H1 (cell line): Measurements from ENCODE around the gene SMIM38. TPM values are rescaled to one million over a fixed set of nuclear protein-coding genes. Genes with fewer than 3 reads are reported as not detected.

Experiments used
- CTCF ChIA-PET: fragments of 300-600 bp; sonication (Branson Sonifier 250); formaldehyde crosslinking; loops from one replicate; lab custom pipeline; 2021; ENCODE audit not compliant: partially characterized antibody; lab: Charles Lee
- POLR2A ChIA-PET: fragments of 300-600 bp; sonication (Branson Sonifier 250); formaldehyde crosslinking; loops from one replicate; lab custom pipeline; 2021; ENCODE audit warnings: inconsistent platforms; ENCODE audit not compliant: partially characterized antibody; lab: Charles Lee
- DNase-seq, 2 experiments: peaks; one replicate each; pipeline versions ENCODE4 v3.0.0 to v3.0.0-alpha.2; 2010 to 2022; ENCODE audit warnings: low spot score in 2 of 2, low read depth in 1 of 2, mixed read lengths in 1 of 2
- FAIRE-seq: peaks from 2 replicates; lab custom pipeline; 2011; peaks lifted over from hg19 to GRCh38; lab: Jason Lieb, UNC
- H2AFZ ChIP-seq: 2 replicates; pipeline ENCODE4 v1.8.1; 2012; ENCODE audit warnings: low read length, inconsistent platforms
- H2AK5ac ChIP-seq: 2 replicates; pipeline ENCODE4 v1.6.1; 2013; ENCODE audit warnings: low read depth, low read length
- H2BK120ac ChIP-seq: replicated peaks from 2 replicates; pipeline ENCODE3; 2013; ENCODE audit warnings: low read depth, low read length, inconsistent platforms
- H2BK12ac ChIP-seq: 2 replicates; pipeline ENCODE4 v1.6.1; 2013; ENCODE audit warnings: low read depth, low read length
- H2BK15ac ChIP-seq: 2 replicates; pipeline ENCODE4 v1.6.1; 2013; ENCODE audit warnings: low read length
- H2BK20ac ChIP-seq: 2 replicates; pipeline ENCODE4 v1.6.1; 2013; ENCODE audit warnings: low read length
- H2BK5ac ChIP-seq: 2 replicates; pipeline ENCODE4 v1.6.1; 2013; ENCODE audit warnings: low read depth, low read length
- H3K14ac ChIP-seq: 2 replicates; pipeline ENCODE4 v1.6.1; 2013; ENCODE audit warnings: inconsistent platforms; ENCODE audit not compliant: insufficient read length
- H3K18ac ChIP-seq: 2 replicates; pipeline ENCODE4 v1.6.1; 2013; ENCODE audit warnings: low read length; ENCODE audit errors: extremely low read depth
- H3K23ac ChIP-seq: 2 replicates; pipeline ENCODE4 v1.6.1; 2013; ENCODE audit warnings: inconsistent platforms; ENCODE audit not compliant: insufficient read length
- H3K23me2 ChIP-seq: 2 replicates; pipeline ENCODE4 v1.6.1; 2013; ENCODE audit warnings: low read depth, low read length
- H3K27ac ChIP-seq: 2 replicates; pipeline ENCODE4 v1.6.1; 2011; ENCODE audit warnings: low read depth, low read length, inconsistent platforms
- H3K27me3 ChIP-seq, 4 experiments: replicated peaks in 1 of 4; 1 replicate in 1 of 4; 2 replicates in 3 of 4; pipeline versions ENCODE4 v1.6.1 to v1.8.1; 2011 to 2013; ENCODE audit warnings: low read length in 3 of 4, mild to moderate bottlenecking in 3 of 4, inconsistent platforms in 2 of 4, mixed read lengths in 2 of 4, moderate library complexity in 1 of 4; ENCODE audit not compliant: control insufficient read depth in 3 of 4, insufficient read depth in 3 of 4; ENCODE audit errors: extremely low read depth in 1 of 4
- H3K36me3 ChIP-seq, 4 experiments: 2 replicates each; pipeline versions ENCODE4 v1.6.1 to v1.8.1; 2011 to 2013; ENCODE audit warnings: mild to moderate bottlenecking in 4 of 4, low read length in 3 of 4, moderate library complexity in 2 of 4, control low read depth in 1 of 4, inconsistent platforms in 1 of 4; ENCODE audit not compliant: insufficient read depth in 4 of 4, control insufficient read depth in 2 of 4
- H3K4ac ChIP-seq: replicated peaks from 2 replicates; pipeline ENCODE3; 2013; ENCODE audit warnings: low read length, low read depth, mixed read lengths, inconsistent platforms; ENCODE audit not compliant: insufficient read length
- H3K4me1 ChIP-seq, 4 experiments: replicated peaks in 1 of 4; 1 replicate in 1 of 4; 2 replicates in 3 of 4; pipeline versions ENCODE4 v1.6.1 to v1.8.1; 2011 to 2013; ENCODE audit warnings: low read length in 3 of 4, inconsistent platforms in 2 of 4, mixed read lengths in 1 of 4; ENCODE audit not compliant: insufficient read depth in 4 of 4, control insufficient read depth in 3 of 4
- H3K4me2 ChIP-seq, 2 experiments: 2 replicates each; pipeline versions ENCODE4 v1.6.1 to v1.8.1; 2011 to 2013; ENCODE audit warnings: low read depth in 2 of 2, low read length in 2 of 2, control low read depth in 1 of 2, inconsistent platforms in 1 of 2, mild to moderate bottlenecking in 1 of 2; ENCODE audit not compliant: insufficient read depth in 1 of 2
- H3K4me3 ChIP-seq, 4 experiments: fragments of 200-600, 300-600 bp in 1 of 4; sonication (generic), shearing (Covaris generic), sonication (Bioruptor Twin) in 1 of 4; 2 replicates each; pipeline versions ENCODE4 v1.5.1 to v1.8.1; 2011 to 2016; ENCODE audit warnings: low read length in 4 of 4, low read depth in 3 of 4, control low read depth in 2 of 4, inconsistent platforms in 2 of 4, mild to moderate bottlenecking in 2 of 4, mixed read lengths in 1 of 4, moderate library complexity in 1 of 4; ENCODE audit not compliant: insufficient read depth in 2 of 4; ENCODE audit errors: extremely low read depth in 1 of 4
- H3K56ac ChIP-seq: replicated peaks from 2 replicates; pipeline ENCODE3; 2013; ENCODE audit warnings: low read depth, mild to moderate bottlenecking, mixed read lengths, low read length, inconsistent platforms; ENCODE audit not compliant: insufficient read length
- H3K79me1 ChIP-seq: 2 replicates; pipeline ENCODE4 v1.6.1; 2013; ENCODE audit warnings: low read depth, low read length, control low read depth
- H3K79me2 ChIP-seq, 2 experiments: 2 replicates each; pipeline versions ENCODE4 v1.6.1 to v1.8.1; 2012 to 2013; ENCODE audit warnings: low read length in 2 of 2, mild to moderate bottlenecking in 2 of 2, inconsistent platforms in 1 of 2; ENCODE audit not compliant: insufficient read depth in 2 of 2, control insufficient read depth in 1 of 2
- H3K9ac ChIP-seq, 4 experiments: replicated peaks in 1 of 4; 1 replicate in 1 of 4; 2 replicates in 3 of 4; pipeline versions ENCODE4 v1.6.1 to v1.8.1; 2011 to 2013; ENCODE audit warnings: low read depth in 3 of 4, low read length in 3 of 4, control low read depth in 2 of 4, mild to moderate bottlenecking in 2 of 4, moderate library complexity in 2 of 4, inconsistent platforms in 1 of 4; ENCODE audit errors: extremely low read depth in 1 of 4
- H3K9me3 ChIP-seq, 2 experiments: 2 replicates each; pipeline versions ENCODE4 v1.6.1 to v1.8.1; 2012 to 2013; ENCODE audit warnings: mild to moderate bottlenecking in 2 of 2, moderate library complexity in 2 of 2, control low read depth in 1 of 2, inconsistent platforms in 1 of 2, low read depth in 1 of 2, low read length in 1 of 2, mixed read lengths in 1 of 2; ENCODE audit not compliant: insufficient read depth in 2 of 2
- H4K20me1 ChIP-seq, 2 experiments: replicated peaks in 1 of 2; 2 replicates each; pipeline versions ENCODE3 to v1.8.1; 2011 to 2013; ENCODE audit warnings: inconsistent platforms in 2 of 2, low read length in 2 of 2, mild to moderate bottlenecking in 1 of 2; ENCODE audit not compliant: insufficient read depth in 2 of 2, control insufficient read depth in 1 of 2
- H4K5ac ChIP-seq: 2 replicates; pipeline ENCODE4 v1.6.1; 2013; ENCODE audit warnings: low read length, low read depth, mixed read lengths, inconsistent platforms; ENCODE audit not compliant: insufficient read length
- H4K8ac ChIP-seq: 2 replicates; pipeline ENCODE4 v1.8.0; 2013; ENCODE audit warnings: mild to moderate bottlenecking, moderate library complexity, low read length, inconsistent platforms; ENCODE audit not compliant: insufficient read depth; ENCODE audit errors: extremely low read depth
- H4K91ac ChIP-seq: replicated peaks from 2 replicates; pipeline ENCODE3; 2013; ENCODE audit warnings: low read length, mixed read lengths, inconsistent platforms; ENCODE audit not compliant: insufficient read length
- RAD21 ChIP-seq, 2 experiments: IDR thresholded peaks in 1 of 2; conservative IDR thresholded peaks in 1 of 2; 2 replicates each; pipeline ENCODE4 v1.6.1; 2011; ENCODE audit warnings: low read depth in 2 of 2, low read length in 2 of 2, improper control_type of control experiment in 1 of 2, inconsistent platforms in 1 of 2, mild to moderate bottlenecking in 1 of 2, moderate library complexity in 1 of 2
- WGBS, 2 experiments: shearing (Covaris generic) in 1 of 2; methylation state at CpG; one replicate each; pipeline versions ENCODE4 v1.1.6 to v1.1.7; 2013 to 2015; ENCODE audit warnings: low lambda C conversion rate in 2 of 2, mixed read lengths in 2 of 2, inconsistent platforms in 1 of 2, low coverage in 1 of 2, missing lambda C conversion rate in 1 of 2; ENCODE audit not compliant: insufficient replicate concordance in 2 of 2, insufficient coverage in 1 of 2, insufficient read length in 1 of 2; ENCODE audit errors: extremely low coverage in 1 of 2, missing lambda C conversion rate in 1 of 2; 5-methylcytosine and 5-hydroxymethylcytosine counted together
- polyA plus RNA-seq, 7 experiments: library from polyadenylated mRNA; depleted of rRNA in 3 of 7; stranded (reverse) in 5 of 7; unstranded in 2 of 7; fragments of >200 nt in 5 of 7; fragments of 200-250 nt in 2 of 7; gene quantifications; 1 replicate in 5 of 7; 2 replicates in 1 of 7; 4 replicates in 1 of 7; pipeline versions ENCODE4 v1.2.1 to v1.2.3, GENCODE V29; 2011 to 2013; ENCODE audit warnings: missing spikeins in 2 of 7, mixed read lengths in 2 of 7
- total RNA-seq: library from RNA; stranded (reverse); fragmentation: NEBNext Ultra II Directional; extraction: Animal tissue kit (Norgen Biotek cat#: 25700); gene quantifications from 2 replicates; pipeline ENCODE4 v1.2.1, GENCODE V29; 2021

SMIM38 gene
- total and polyA plus RNA-seq, 2 of the 8 experiments (the other 6 are each of a cell fraction or from before 2014, with no cell fraction given), result 0.17 to 0.20 TPM

GRCh38 chr11:69180726-69181125 is 25.0 kb downstream of the SMIM38 start:
- no peaks in the 10 kb centered on the region; the same call in 1 of the 2 replicates for H3K23me2 ChIP-seq
- H3K79me2 ChIP-seq, result no peaks in the 10 kb centered on the region
- POLR2A ChIA-PET, result no interaction called here
- no peak overlapping the region for H3K9ac ChIP-seq
- H2BK12ac ChIP-seq, result no peak overlapping the region
- no peak overlapping the region for H4K8ac ChIP-seq
- H3K79me1 ChIP-seq, result no peaks in the 10 kb centered on the region
- H2BK5ac ChIP-seq, result no peak overlapping the region
- no peak for TF ChIP-seq RAD21 (IDR thresholded peaks at IDR 0.05 in 1 of 2, conservative IDR thresholded peaks at IDR 0.05 in 1 of 2; ENCODE audit: low read depth in 2 of 2, low read length in 2 of 2)
- H4K5ac ChIP-seq, result no peak overlapping the region
- no peak overlapping the region for H2BK20ac ChIP-seq
- H3K4me3 ChIP-seq, result no peak overlapping the region
- CTCF ChIA-PET, result interaction anchor here (0.7 to 0.9 kb wide), 2 partner anchors 49 to 112 kb away, joined by 3 to 4 read pairs; no protein-coding TSS in a partner anchor
- H3K18ac ChIP-seq, result no peak overlapping the region
- H2AK5ac ChIP-seq, result no peak overlapping the region
- no peak overlapping the region for H3K14ac ChIP-seq
- no peak overlapping the region for H2AFZ ChIP-seq
- no peaks in the 10 kb centered on the region for H4K20me1 ChIP-seq
- H3K23ac ChIP-seq, result no peak overlapping the region
- H4K91ac ChIP-seq, result no peak overlapping the region
- H3K27ac ChIP-seq, result no peak overlapping the region
- H3K4me2 ChIP-seq, result no peak overlapping the region
- no peaks in the 10 kb centered on the region for H3K9me3 ChIP-seq
- no peak overlapping the region for H2BK120ac ChIP-seq
- no peaks in the 10 kb centered on the region for H3K27me3 ChIP-seq
- H3K36me3 ChIP-seq, result no peaks in the 10 kb centered on the region
- DNase-seq (no peak), FAIRE-seq (no peak)
- H3K4me1 ChIP-seq, result no peaks in the 10 kb centered on the region; a peak in 1 of 7 replicates
- H3K56ac ChIP-seq, result no peak overlapping the region
- 95% methylated on average over 2 of the region's 3 CpGs; no CpG with 5 or more reads in 1 of the 2 experiments for WGBS, 2 experiments
- no peak overlapping the region for H2BK15ac ChIP-seq
- no peak overlapping the region for H3K4ac ChIP-seq
